OCI-LY7 (cell line): ENCODE results near the gene DNAJC28. TPM values are rescaled to one million over a fixed set of nuclear protein-coding genes. Genes with fewer than 3 reads are reported as not detected.

ENCODE experiments used
- BruUV-seq: library from RNA; stranded (reverse); fragments of 400-500 nt; replicated peaks from 2 replicates; lab custom pipeline; 2021; lab: Mats Ljungman, UMichigan
- CTCF ChIA-PET: fragments of 300-600 bp; sonication (Branson Sonifier 250); formaldehyde crosslinking; loops from one replicate; lab custom pipeline; 2022; ENCODE audit warnings: antibody characterized with exemption; ENCODE audit not compliant: unreplicated experiment; lab: Charles Lee
- POLR2A ChIA-PET: fragments of 300-600 bp; sonication (Branson Sonifier 250); formaldehyde crosslinking; loops from one replicate; lab custom pipeline; 2022; ENCODE audit warnings: antibody characterized with exemption; lab: Charles Lee
- DNase-seq: peaks from one replicate; pipeline ENCODE4 v3.0.0-alpha.2; 2015; ENCODE audit warnings: low spot score
- H2AFZ ChIP-seq: fragments of 200-600 bp; sonication (generic), shearing (Covaris generic); 2 replicates; pipeline ENCODE4 v1.6.1; 2014; ENCODE audit warnings: mild to moderate bottlenecking, antibody characterized with exemption, low read length, moderate library complexity
- H3K27ac ChIP-seq: fragments of 200-600 bp; sonication (generic); 2 replicates; pipeline ENCODE4 v1.5.1; 2014; ENCODE audit warnings: mixed run types, low read depth, mild to moderate bottlenecking, moderate library complexity, low read length, inconsistent platforms; ENCODE audit not compliant: poor library complexity, severe bottlenecking
- H3K36me3 ChIP-seq: fragments of 200-600 bp; sonication (generic); 2 replicates; pipeline ENCODE4 v1.6.1; 2014; ENCODE audit warnings: mild to moderate bottlenecking, antibody characterized with exemption, low read length, moderate library complexity, mixed read lengths; ENCODE audit not compliant: insufficient read depth
- H3K4me1 ChIP-seq: fragments of 200-600 bp; sonication (generic); 2 replicates; pipeline ENCODE4 v1.5.1; 2014; ENCODE audit warnings: mild to moderate bottlenecking, low read length; ENCODE audit not compliant: insufficient read depth, poor library complexity, severe bottlenecking
- H3K4me2 ChIP-seq: fragments of 200-600 bp; sonication (generic); 2 replicates; pipeline ENCODE4 v1.6.1; 2014; ENCODE audit warnings: mild to moderate bottlenecking, low read length
- H3K4me3 ChIP-seq: fragments of 200-600 bp; sonication (generic); 2 replicates; pipeline ENCODE4 v1.5.1; 2014; ENCODE audit warnings: mild to moderate bottlenecking, low read depth, low read length; ENCODE audit not compliant: poor library complexity, severe bottlenecking
- H3K79me2 ChIP-seq: fragments of 200-600 bp; sonication (generic); 2 replicates; pipeline ENCODE4 v1.6.1; 2016; ENCODE audit warnings: low read depth, mild to moderate bottlenecking, low read length, moderate library complexity, mixed read lengths; ENCODE audit not compliant: insufficient read depth
- H3K9me2 ChIP-seq: fragments of 200-600 bp; sonication (generic); 2 replicates; pipeline ENCODE4 v1.6.1; 2016; ENCODE audit warnings: mild to moderate bottlenecking, low read length, mixed read lengths; ENCODE audit not compliant: insufficient read depth
- H3K9me3 ChIP-seq: fragments of 200-600 bp; sonication (generic); 2 replicates; pipeline ENCODE4 v1.6.1; 2014; ENCODE audit warnings: mild to moderate bottlenecking, mixed run types, low read length, mixed read lengths
- H4K20me1 ChIP-seq: fragments of 200-600 bp; sonication (generic); 2 replicates; pipeline ENCODE4 v1.6.1; 2014; ENCODE audit warnings: mild to moderate bottlenecking, antibody characterized with exemption, low read length, moderate library complexity, mixed read lengths; ENCODE audit not compliant: insufficient read depth
- CTCF ChIP-seq: fragments of 200-600 bp; sonication (generic); conservative IDR thresholded peaks from 2 replicates; pipeline ENCODE4 v1.5.1; 2014; ENCODE audit warnings: mild to moderate bottlenecking, antibody characterized with exemption, low read length, moderate library complexity, mixed read lengths
- EZH2phosphoT487 ChIP-seq: fragments of 200-600 bp; sonication (generic); IDR thresholded peaks from 2 replicates; pipeline ENCODE4 v1.6.1; 2018; ENCODE audit warnings: low read depth, borderline replicate concordance, mild to moderate bottlenecking, mixed run types, antibody characterized with exemption, low read length, moderate library complexity, mixed read lengths
- intact Hi-C: fragments of 100-400 bp; cut with micrococcal nuclease; formaldehyde crosslinking; loops from one replicate; pipeline ENCODE4 v1.10.0; 2022; ENCODE audit not compliant: unreplicated experiment
- total RNA-seq, 2 experiments: library from RNA; depleted of rRNA in 1 of 2; stranded (reverse); fragments of >200 nt in 1 of 2; shearing (Covaris generic) in 1 of 2; gene quantifications; 2 replicates each; pipeline ENCODE4 v1.2.3, GENCODE V29; 2014 to 2022

DNAJC28 gene
- total RNA-seq, 2 experiments from 2014 or later: 0.95 to 1.3 TPM

- DNase-seq: peak; percentile 7
- peaks cover 23% of the 10 kb centered on the region for H4K20me1 ChIP-seq
- H3K36me3 ChIP-seq: peaks cover 73% of the 10 kb centered on the region
- H3K4me2 ChIP-seq: peak overlapping the region; percentile 79
- TF ChIP-seq CTCF (no peak), EZH2phosphoT487 (no peak)
- H3K4me1 ChIP-seq: peaks cover 22% of the 10 kb centered on the region
- no peaks in the 10 kb centered on the region for H3K9me2 ChIP-seq
- peak overlapping the region; percentile 99 for H3K4me3 ChIP-seq
- peak overlapping the region; percentile 95 for H3K27ac ChIP-seq
- POLR2A ChIA-PET: interaction anchor here (0.7 to 1.2 kb wide), 2 partner anchors 61 to 100 kb away, joined by 3 to 4 read pairs; partner anchors contain the start of gene TMEM50B
- peaks cover 5% of the 10 kb centered on the region; the same call in 1 of the 2 replicates for H3K9me3 ChIP-seq
- H2AFZ ChIP-seq: no peak overlapping the region
- H3K79me2 ChIP-seq: peaks cover 86% of the 10 kb centered on the region
- intact Hi-C loops: loop anchor here (5.0 kb wide), 3 partner anchors 48 to 928 kb away; partner anchors contain the start of genes CFAP298 and DNAJC28
- CTCF ChIA-PET: no interaction called here
- BruUV-seq: no TSS peak
Measured at GRCh38 chr21:33540711-33541104, 49.2 kb upstream of the DNAJC28 start.

- H4K20me1 ChIP-seq: peaks cover 12% of the 10 kb centered on the region
- intact Hi-C loops: loop anchor here (5.0 kb wide), 3 partner anchors 47 to 927 kb away; partner anchors contain the start of genes CFAP298 and DNAJC28
- TF ChIP-seq CTCF: no peak
- no peak for TF ChIP-seq EZH2phosphoT487
- H2AFZ ChIP-seq: no peak overlapping the region
- no peak overlapping the region for H3K27ac ChIP-seq
- no peaks in the 10 kb centered on the region for H3K9me2 ChIP-seq
- ChIA-PET POLR2A (interaction anchor here (0.7 kb wide), 1 partner anchor 104 kb away, joined by 3 read pairs; no protein-coding TSS in a partner anchor), CTCF (no interaction called here)
- H3K9me3 ChIP-seq: peaks cover 5% of the 10 kb centered on the region; the same call in 1 of the 2 replicates
- H3K36me3 ChIP-seq: peaks cover 75% of the 10 kb centered on the region
- peak overlapping the region; percentile 79 for H3K4me2 ChIP-seq
- DNase-seq: no peak
- BruUV-seq: no TSS peak
- peaks cover 14% of the 10 kb centered on the region for H3K4me1 ChIP-seq
- H3K79me2 ChIP-seq: peaks cover 83% of the 10 kb centered on the region
- peak overlapping the region; percentile 99 for H3K4me3 ChIP-seq
Measured at GRCh38 chr21:33539616-33540015, 48.1 kb upstream of the DNAJC28 start.

DNA sequence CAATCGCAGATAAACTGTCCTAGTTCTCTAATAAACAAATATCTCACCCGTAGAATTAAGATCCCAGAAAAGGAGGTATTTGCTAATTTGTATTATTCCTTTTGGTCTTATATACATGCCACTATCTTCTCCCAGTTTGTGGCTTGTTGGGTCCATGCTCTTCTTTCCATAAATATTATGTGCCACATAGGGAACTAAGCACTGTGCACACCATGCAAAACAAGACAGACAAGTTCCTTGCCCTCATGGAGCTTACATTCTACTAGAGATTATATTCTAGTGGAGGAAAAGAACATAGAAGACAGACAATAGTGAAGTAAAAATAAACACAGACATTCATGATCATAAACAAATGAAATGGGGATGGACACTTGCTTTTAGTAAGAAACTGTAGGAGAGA, 45.7 kb upstream of the DNAJC28 start:
- BruUV-seq: no TSS peak
- no peak for DNase-seq
- no peak overlapping the region for H3K4me3 ChIP-seq
- peaks cover 85% of the 10 kb centered on the region for H3K36me3 ChIP-seq
- H3K9me2 ChIP-seq: no peaks in the 10 kb centered on the region
- intact Hi-C loops: no loop called here
- ChIA-PET POLR2A (interaction anchor here (0.6 to 1.0 kb wide), 3 partner anchors 23 to 176 kb away, joined by 3 to 5 read pairs (median 3); no protein-coding TSS in a partner anchor), CTCF (interaction anchor here (0.6 kb wide), 1 partner anchor 57 kb away, joined by 4 read pairs; no protein-coding TSS in a partner anchor)
- TF ChIP-seq EZH2phosphoT487 (no peak), CTCF (no peak)
- no peaks in the 10 kb centered on the region for H4K20me1 ChIP-seq
- no peak overlapping the region for H2AFZ ChIP-seq
- H3K4me1 ChIP-seq: peaks cover 14% of the 10 kb centered on the region
- H3K27ac ChIP-seq: no peak overlapping the region
- H3K9me3 ChIP-seq: peaks cover 5% of the 10 kb centered on the region; the same call in 1 of the 2 replicates
- peaks cover 63% of the 10 kb centered on the region for H3K79me2 ChIP-seq
- H3K4me2 ChIP-seq: no peak overlapping the region
